GM12874 (cell line): ENCODE results near the gene ERAP2.
A peak's percentile ranks its signal among the peaks of the same experiment; 100 is the strongest.

ENCODE experiments used
- TF ChIP-seq, protein P1 (sequence below): IDR thresholded peaks from 2 replicates; pipeline ENCODE4 v1.5.1; 2011; ENCODE audit warnings: low read depth, mild to moderate bottlenecking, control low read depth, low read length, moderate library complexity; ENCODE audit not compliant: insufficient read depth

Gene ERAP2

GRCh38 chr5:96934708-96935558 is 58.6 kb downstream of the ERAP2 start:
- TF ChIP-seq, protein P1, sequence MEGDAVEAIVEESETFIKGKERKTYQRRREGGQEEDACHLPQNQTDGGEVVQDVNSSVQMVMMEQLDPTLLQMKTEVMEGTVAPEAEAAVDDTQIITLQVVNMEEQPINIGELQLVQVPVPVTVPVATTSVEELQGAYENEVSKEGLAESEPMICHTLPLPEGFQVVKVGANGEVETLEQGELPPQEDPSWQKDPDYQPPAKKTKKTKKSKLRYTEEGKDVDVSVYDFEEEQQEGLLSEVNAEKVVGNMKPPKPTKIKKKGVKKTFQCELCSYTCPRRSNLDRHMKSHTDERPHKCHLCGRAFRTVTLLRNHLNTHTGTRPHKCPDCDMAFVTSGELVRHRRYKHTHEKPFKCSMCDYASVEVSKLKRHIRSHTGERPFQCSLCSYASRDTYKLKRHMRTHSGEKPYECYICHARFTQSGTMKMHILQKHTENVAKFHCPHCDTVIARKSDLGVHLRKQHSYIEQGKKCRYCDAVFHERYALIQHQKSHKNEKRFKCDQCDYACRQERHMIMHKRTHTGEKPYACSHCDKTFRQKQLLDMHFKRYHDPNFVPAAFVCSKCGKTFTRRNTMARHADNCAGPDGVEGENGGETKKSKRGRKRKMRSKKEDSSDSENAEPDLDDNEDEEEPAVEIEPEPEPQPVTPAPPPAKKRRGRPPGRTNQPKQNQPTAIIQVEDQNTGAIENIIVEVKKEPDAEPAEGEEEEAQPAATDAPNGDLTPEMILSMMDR: no peak; the same call in 1 of the 2 replicates

DNA sequence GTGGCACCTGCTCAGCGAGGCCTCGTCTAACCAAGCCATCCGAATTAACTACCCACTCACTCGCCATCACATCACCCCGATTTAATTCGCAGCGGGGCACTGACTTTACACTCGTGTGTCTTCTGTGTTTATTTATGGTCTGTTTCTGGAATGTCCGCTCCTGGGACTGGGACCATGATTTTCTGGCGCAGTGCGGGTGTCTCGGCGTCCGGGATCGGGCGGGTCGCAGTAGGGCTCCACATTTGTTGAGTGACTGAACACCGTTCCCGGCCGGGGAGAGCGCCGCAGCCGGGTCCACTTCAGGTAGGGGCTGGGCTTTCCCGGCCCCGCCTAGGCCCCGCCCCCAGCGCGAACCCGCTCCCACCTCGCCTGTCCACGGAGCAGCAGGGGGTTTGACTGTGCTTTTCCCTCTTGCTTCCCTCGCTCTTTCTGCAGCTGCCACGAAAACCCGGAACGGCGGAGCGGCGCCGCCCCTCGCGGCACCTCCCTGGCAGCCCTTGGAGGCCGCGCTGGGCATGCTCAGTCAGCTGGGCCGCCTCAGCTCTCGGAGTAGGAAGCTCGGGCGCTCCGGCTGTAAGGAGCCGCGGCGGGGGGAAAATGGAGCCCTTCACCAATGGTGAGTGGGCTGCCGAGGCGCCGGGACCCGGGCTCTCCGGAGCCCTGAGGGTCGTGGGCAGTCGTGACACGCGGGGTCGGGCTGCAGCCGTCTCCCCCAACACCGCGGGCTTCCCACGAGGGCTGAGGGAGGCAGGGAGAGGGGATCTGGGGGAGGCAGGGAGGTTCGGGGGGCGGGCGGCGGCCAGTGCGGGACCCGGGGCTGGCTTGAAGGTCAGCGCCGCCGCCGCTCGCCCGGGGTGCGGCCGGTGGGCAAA is 59.5 kb downstream of the ERAP2 start, which contains the start of gene LNPEP:
Gene LNPEP, plus strand, starts transcription at position 522 of the 872 bp plus-strand sequence. Its CDS starts 76 bp downstream, at position 598.
- TF ChIP-seq, protein P1: no peak

GRCh38 chr5:96936431-96937320 is 60.4 kb downstream of the ERAP2 start:
- TF ChIP-seq, protein P1: 0 out of 2 replicates have a peak, but pooled peaks have one; percentile 4

- TF ChIP-seq, protein P1: no peak
These were observed 64.3 kb downstream of the ERAP2 start for GRCh38 chr5:96940586-96940985.

- TF ChIP-seq, protein P1: no peak
These were observed 64.8 kb downstream of the ERAP2 start for GRCh38 chr5:96941140-96941539.

GRCh38 chr5:96942078-96942477 is 65.8 kb downstream of the ERAP2 start:
- TF ChIP-seq, protein P1: no peak

DNA sequence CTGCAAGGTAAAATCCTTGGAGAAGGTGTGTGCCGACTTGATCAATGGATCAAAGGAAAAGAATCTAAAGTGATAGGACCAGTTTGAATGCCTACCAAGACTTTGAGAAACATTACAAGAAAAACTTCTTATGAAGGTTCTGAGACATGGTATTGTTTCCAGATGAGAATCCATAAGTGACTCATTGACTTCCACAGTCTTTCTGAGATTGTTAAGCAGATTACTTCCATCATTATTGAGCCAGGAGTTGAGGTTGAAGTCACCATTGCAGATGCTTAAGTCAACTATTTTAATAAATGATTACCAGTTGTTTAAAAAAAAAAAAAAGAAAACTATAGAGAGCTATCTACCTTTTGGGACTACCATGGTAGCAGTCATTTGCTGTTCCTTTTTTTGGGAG is 66.6 kb downstream of the ERAP2 start:
- TF ChIP-seq, protein P1: no peak
